HG02759 (cell line): ENCODE results near the gene GOLGA6L10.
"Not testable (repeated sequence)": the region's sequence is repeated elsewhere in the genome, so short reads cannot be mapped to it uniquely, and the experiment has no call there.

Experiments used
- ATAC-seq: cut with Tn5 transposase; IDR thresholded peaks from one replicate; pipeline ENCODE4 v1.9.1; 2021; ENCODE audit warnings: mild to moderate bottlenecking, moderate library complexity; ENCODE audit not compliant: unreplicated experiment

GOLGA6L10 gene

GRCh38 chr15:82301296-82302016 lies 47.8 kb downstream of the GOLGA6L10 start:
- ATAC-seq: no peak

- no peak for ATAC-seq
Measured at GRCh38 chr15:82300883-82301282, 48.4 kb downstream of the GOLGA6L10 start.

GRCh38 chr15:82300326-82300725 lies 48.9 kb downstream of the GOLGA6L10 start:
- not testable (repeated sequence) for ATAC-seq

GRCh38 chr15:82299511-82299914 lies 49.8 kb downstream of the GOLGA6L10 start:
- ATAC-seq: not testable (repeated sequence)

- ATAC-seq: no peak
Measured at GRCh38 chr15:82298520-82298919, 50.8 kb downstream of the GOLGA6L10 start.

GRCh38 chr15:82298032-82298431 lies 51.2 kb downstream of the GOLGA6L10 start:
- ATAC-seq: no peak

GRCh38 chr15:82297546-82297945 lies 51.7 kb downstream of the GOLGA6L10 start:
- ATAC-seq: no peak

- ATAC-seq: no peak
Measured at GRCh38 chr15:82294061-82294690, 55.1 kb downstream of the GOLGA6L10 start.

- ATAC-seq: no peak
Measured at GRCh38 chr15:82292271-82292670, 57.0 kb downstream of the GOLGA6L10 start.
